SK-N-SH treated with all-trans-retinoic acid at 6 μM for 48 hours (cell line): ENCODE data around the gene PRF1.

Experiments
- ARNTL ChIP-seq: fragments of 450-650 bp; formaldehyde crosslinking; IDR thresholded peaks from 2 replicates; pipeline ENCODE4 v1.5.0; 2020; ENCODE audit warnings: low read depth, mild to moderate bottlenecking, moderate library complexity, borderline replicate concordance
- PPARA ChIP-seq: fragments of 250-450 bp; sonication (Bioruptor Pico); IDR thresholded peaks from 2 replicates; pipeline ENCODE4 v1.5.0; 2020; ENCODE audit warnings: mild to moderate bottlenecking, borderline replicate concordance
- RARB ChIP-seq: fragments of 250-450 bp; sonication (Bioruptor Pico); IDR thresholded peaks from 2 replicates; pipeline ENCODE4 v1.8.0; 2021; ENCODE audit warnings: mild to moderate bottlenecking, moderate library complexity
- TOX ChIP-seq: fragments of 250-450 bp; sonication (Bioruptor Pico); IDR thresholded peaks from 2 replicates; pipeline ENCODE4 v1.8.0; 2021; ENCODE audit warnings: mild to moderate bottlenecking, moderate library complexity, borderline replicate concordance
- ZFP30 ChIP-seq: fragments of 450-650 bp; formaldehyde crosslinking; IDR thresholded peaks from 2 replicates; pipeline ENCODE4 v1.5.0; 2022; ENCODE audit warnings: mild to moderate bottlenecking, moderate library complexity
- TF ChIP-seq, protein P1 (sequence below): fragments of 250-450 bp; sonication (Bioruptor Pico); IDR thresholded peaks from 2 replicates; pipeline ENCODE4 v1.5.1; 2021; ENCODE audit warnings: mild to moderate bottlenecking, moderate library complexity

DNA sequence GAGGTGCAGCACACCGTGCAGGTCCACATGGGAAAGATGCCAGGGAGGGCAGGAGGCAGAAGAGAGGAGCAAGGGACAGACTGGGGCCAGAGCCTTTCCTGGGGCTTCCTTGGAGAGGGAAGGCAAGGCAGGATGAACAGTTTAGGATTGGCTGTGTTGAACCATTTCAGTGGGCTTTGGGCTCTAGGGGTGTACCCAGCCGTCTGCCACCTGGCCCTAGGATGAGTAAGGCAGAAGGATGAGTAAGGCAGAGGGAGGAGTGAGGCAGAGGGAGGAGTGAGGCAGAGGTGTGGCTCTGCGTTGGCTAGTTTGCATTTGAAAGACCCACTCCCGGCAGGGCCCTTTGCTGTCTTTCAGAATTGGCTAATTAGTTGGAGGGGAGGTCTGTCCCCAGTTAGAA lies 31.5 kb upstream of the PRF1 start:
- TF ChIP-seq ZFP30 (CRISPR knock-in tag) (no peak), PPARA (CRISPR knock-in tag) (no peak), ARNTL (CRISPR knock-in tag) (no peak), RARB (CRISPR knock-in tag) (no peak), TOX (CRISPR knock-in tag) (no peak)
- TF ChIP-seq, protein P1, sequence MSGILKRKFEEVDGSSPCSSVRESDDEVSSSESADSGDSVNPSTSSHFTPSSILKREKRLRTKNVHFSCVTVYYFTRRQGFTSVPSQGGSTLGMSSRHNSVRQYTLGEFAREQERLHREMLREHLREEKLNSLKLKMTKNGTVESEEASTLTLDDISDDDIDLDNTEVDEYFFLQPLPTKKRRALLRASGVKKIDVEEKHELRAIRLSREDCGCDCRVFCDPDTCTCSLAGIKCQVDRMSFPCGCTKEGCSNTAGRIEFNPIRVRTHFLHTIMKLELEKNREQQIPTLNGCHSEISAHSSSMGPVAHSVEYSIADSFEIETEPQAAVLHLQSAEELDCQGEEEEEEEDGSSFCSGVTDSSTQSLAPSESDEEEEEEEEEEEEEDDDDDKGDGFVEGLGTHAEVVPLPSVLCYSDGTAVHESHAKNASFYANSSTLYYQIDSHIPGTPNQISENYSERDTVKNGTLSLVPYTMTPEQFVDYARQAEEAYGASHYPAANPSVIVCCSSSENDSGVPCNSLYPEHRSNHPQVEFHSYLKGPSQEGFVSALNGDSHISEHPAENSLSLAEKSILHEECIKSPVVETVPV = no peak
